ENCODE data around the gene TTBK1.

The TTBK1 gene

DNA sequence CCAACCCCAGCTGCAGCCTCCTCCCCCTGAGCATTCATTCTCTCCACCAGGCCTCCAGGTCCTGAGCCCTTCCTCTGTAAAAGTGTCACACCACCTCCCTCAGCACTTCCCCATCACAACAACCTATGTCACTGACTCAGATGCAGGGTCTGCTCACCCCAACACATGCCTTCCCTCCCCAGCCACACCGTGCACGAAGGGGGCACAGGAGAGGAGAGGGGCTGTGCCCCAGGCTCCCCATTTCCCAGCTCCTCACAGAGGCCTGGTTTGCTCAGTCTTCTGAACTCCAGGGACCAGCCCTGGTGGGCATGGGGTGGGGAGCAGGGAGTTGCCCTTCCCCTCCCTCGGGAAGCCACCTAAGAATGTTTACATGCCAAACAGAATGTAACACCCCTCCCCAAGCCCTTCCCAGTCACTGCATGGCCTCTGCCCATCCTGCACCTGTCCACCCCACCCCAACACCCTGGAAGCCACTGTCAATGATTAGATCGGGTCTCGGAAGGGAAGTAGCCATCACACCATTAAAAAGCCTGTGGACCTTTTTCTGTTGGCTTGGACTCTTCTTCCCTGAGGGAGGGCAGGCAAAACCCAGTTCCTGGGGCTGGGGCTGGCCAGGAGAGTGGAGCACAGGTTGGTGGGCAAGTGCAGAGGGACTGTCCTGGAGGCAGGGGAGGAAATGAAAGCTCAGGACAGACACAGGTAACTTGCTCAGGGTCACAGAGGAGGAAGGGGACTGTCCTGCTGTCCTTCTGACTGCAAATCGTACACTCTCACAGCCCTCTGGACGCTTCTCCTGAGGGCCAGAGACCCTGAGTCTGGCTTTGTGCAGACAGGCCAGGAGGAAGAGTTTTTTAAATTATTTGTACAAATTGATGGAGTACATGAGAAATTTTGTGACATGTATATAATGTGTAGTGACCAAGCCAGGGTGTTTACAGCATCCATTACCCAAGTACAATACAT, 44.7 kb downstream of the TTBK1 start:
- Histone ChIP-seq H3K27me3 (ENCODE audit: control insufficient read depth, insufficient read depth, low read length) (peaks cover 14% of the 10 kb centered on the region), H3K4me1 (ENCODE audit: control insufficient read depth, insufficient read depth, low read length) (no peaks in the 10 kb centered on the region), H3K4me3 (ENCODE audit: low read length) (no peak overlapping the region), H3K9ac (ENCODE audit: low read length) (no peak overlapping the region), H3K36me3 (ENCODE audit: control insufficient read depth, insufficient read depth, low read length) (no peaks in the 10 kb centered on the region), H3K9me3 (ENCODE audit: control insufficient read depth, low read length) (no peaks in the 10 kb centered on the region)

DNA sequence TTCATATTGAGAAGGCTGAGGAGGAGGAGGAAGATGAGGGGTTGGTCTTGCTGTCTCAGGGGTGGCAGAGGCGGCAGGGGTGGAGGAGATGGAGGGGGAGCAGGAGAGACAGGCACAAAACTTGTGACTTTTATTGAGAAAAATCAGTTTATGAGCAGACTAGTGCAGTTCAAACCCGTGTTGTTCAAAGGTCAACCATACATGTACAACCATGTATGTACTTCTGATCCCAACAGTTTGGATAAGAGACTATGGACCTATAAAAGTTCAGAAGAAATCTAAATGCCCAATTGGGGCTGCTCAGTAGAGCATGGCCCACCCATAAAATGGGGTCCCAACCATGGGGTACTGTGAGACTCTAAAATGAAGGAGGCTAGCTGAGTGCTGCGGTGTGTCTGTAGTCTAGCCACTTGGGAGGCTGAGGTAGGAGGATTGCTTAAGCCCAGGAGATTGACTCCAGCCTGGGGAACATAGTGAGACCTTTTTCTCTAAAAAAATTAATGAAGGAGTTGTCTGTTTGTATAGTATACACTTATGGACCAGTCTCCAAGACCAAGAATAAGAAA, 47.1 kb downstream of the TTBK1 start:
- H3K4me3 ChIP-seq (ENCODE audit: low read length), result no peak overlapping the region
- no peak overlapping the region for H3K9ac ChIP-seq (ENCODE audit: low read length)
- H3K27me3 ChIP-seq (ENCODE audit: control insufficient read depth, insufficient read depth, low read length), result no peaks in the 10 kb centered on the region
- H3K9me3 ChIP-seq (ENCODE audit: control insufficient read depth, low read length), result no peaks in the 10 kb centered on the region
- no peaks in the 10 kb centered on the region for H3K4me1 ChIP-seq (ENCODE audit: control insufficient read depth, insufficient read depth, low read length)
- H3K36me3 ChIP-seq (ENCODE audit: control insufficient read depth, insufficient read depth, low read length), result no peaks in the 10 kb centered on the region

GRCh38 chr6:43290905-43291355, 47.6 kb downstream of the TTBK1 start:
- H3K4me1 ChIP-seq (ENCODE audit: control insufficient read depth, insufficient read depth, low read length), result no peaks in the 10 kb centered on the region
- no peaks in the 10 kb centered on the region for H3K27me3 ChIP-seq (ENCODE audit: control insufficient read depth, insufficient read depth, low read length)
- no peak overlapping the region for H3K9ac ChIP-seq (ENCODE audit: low read length)
- H3K36me3 ChIP-seq (ENCODE audit: control insufficient read depth, insufficient read depth, low read length), result no peaks in the 10 kb centered on the region
- no peak overlapping the region for H3K4me3 ChIP-seq (ENCODE audit: low read length)
- no peaks in the 10 kb centered on the region for H3K9me3 ChIP-seq (ENCODE audit: control insufficient read depth, low read length)

DNA sequence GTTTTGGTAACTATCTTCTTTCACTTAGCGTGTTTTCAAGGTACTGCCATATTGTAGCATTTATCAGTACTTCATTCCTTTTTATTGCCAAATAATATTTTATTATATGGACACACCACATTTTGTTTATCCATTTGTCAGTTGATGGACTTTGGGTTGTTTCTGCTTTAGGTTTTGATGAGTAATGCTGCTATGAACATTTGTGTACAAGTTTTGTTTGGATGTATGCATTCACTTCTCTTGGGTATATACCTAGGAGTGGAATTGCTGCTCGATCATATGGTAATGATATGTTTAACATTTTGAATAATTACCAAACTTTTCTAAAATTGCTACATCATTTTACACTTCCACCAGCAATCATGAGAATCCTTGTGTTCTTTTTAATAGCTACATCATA, 48.4 kb downstream of the TTBK1 start:
- H3K9ac ChIP-seq (ENCODE audit: low read length), result no peak overlapping the region
- no peak overlapping the region for H3K4me3 ChIP-seq (ENCODE audit: low read length)
- no peaks in the 10 kb centered on the region for H3K36me3 ChIP-seq (ENCODE audit: control insufficient read depth, insufficient read depth, low read length)
- H3K4me1 ChIP-seq (ENCODE audit: control insufficient read depth, insufficient read depth, low read length), result no peaks in the 10 kb centered on the region
- H3K27me3 ChIP-seq (ENCODE audit: control insufficient read depth, insufficient read depth, low read length), result no peaks in the 10 kb centered on the region
- H3K9me3 ChIP-seq (ENCODE audit: control insufficient read depth, low read length), result no peaks in the 10 kb centered on the region

DNA sequence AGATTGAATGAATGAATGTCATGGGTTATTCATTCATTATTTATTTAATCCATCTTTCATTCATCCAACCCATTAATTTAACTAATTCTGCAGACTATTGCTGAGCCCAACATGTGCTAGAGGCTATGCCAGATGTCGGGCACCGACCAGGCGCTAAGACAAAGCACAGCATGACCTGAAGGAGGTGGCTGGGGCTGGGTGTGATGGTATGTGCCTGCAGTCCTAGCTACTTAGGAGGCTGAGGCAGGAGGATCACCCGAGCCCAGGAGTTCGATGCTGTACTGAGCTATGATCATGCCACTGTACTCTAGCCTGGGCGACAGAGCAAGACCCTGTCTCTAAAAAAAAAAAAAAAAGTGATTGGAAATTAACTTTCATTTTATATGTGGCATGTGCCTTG, 49.1 kb downstream of the TTBK1 start:
- Histone ChIP-seq H3K9ac (ENCODE audit: low read length) (no peak overlapping the region), H3K4me1 (ENCODE audit: control insufficient read depth, insufficient read depth, low read length) (no peaks in the 10 kb centered on the region), H3K4me3 (ENCODE audit: low read length) (no peak overlapping the region), H3K36me3 (ENCODE audit: control insufficient read depth, insufficient read depth, low read length) (no peaks in the 10 kb centered on the region), H3K27me3 (ENCODE audit: control insufficient read depth, insufficient read depth, low read length) (peaks cover 5% of the 10 kb centered on the region), H3K9me3 (ENCODE audit: control insufficient read depth, low read length) (no peaks in the 10 kb centered on the region)

DNA sequence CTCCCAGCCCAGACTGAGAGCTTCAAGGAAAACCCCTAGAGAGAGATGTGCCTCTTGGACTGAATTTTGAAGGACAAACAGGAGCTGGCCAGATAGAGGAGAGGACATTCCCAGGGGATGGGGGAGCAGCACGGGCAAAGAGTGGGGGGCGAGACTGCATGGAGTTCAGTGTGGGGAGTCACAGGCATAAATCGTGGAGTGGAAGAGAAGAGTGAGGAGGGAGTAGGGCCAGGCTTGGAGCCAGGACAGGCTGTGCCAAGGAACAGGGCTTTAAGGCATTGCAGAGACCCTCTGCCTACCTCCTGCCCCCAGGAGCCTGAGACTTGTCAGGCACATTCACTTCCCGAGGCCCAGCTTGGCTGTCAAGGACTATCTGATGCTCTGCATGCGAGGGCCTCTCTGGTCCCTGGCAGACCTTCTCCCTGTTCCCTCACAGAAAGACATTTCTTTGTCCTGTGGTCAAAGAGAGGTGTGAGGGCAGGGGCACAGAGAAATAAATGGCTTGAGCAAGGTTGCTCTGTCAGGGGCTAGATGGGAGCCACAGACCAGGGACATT, 49.6 kb downstream of the TTBK1 start:
- H3K4me3 ChIP-seq (ENCODE audit: low read length), result no peak overlapping the region
- no peaks in the 10 kb centered on the region for H3K36me3 ChIP-seq (ENCODE audit: control insufficient read depth, insufficient read depth, low read length)
- no peaks in the 10 kb centered on the region for H3K9me3 ChIP-seq (ENCODE audit: control insufficient read depth, low read length)
- peaks cover 10% of the 10 kb centered on the region for H3K27me3 ChIP-seq (ENCODE audit: control insufficient read depth, insufficient read depth, low read length)
- H3K4me1 ChIP-seq (ENCODE audit: control insufficient read depth, insufficient read depth, low read length), result no peaks in the 10 kb centered on the region
- H3K9ac ChIP-seq (ENCODE audit: low read length), result no peak overlapping the region

GRCh38 chr6:43293698-43294097, 50.4 kb downstream of the TTBK1 start:
- Histone ChIP-seq H3K27me3 (ENCODE audit: control insufficient read depth, insufficient read depth, low read length) (peaks cover 11% of the 10 kb centered on the region), H3K9ac (ENCODE audit: low read length) (no peak overlapping the region), H3K9me3 (ENCODE audit: control insufficient read depth, low read length) (no peaks in the 10 kb centered on the region), H3K4me3 (ENCODE audit: low read length) (no peak overlapping the region), H3K36me3 (ENCODE audit: control insufficient read depth, insufficient read depth, low read length) (no peaks in the 10 kb centered on the region), H3K4me1 (ENCODE audit: control insufficient read depth, insufficient read depth, low read length) (no peaks in the 10 kb centered on the region)

DNA sequence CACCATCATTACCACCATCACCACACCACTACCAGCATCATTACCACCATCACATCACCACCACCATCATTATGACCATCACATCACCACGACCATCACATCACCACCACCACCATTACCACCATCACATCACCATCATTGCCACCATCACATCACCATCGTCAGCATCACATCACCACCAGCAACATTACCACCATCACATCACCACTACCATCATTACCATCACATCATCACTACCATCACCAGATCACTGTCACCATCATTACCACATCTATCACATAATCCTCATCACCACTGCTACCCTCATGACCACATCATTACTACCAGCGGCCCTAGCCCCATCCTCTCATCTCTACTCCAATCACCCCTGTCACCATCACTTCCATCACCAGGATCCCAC, 51.3 kb downstream of the TTBK1 start:
- H3K9me3 ChIP-seq (ENCODE audit: control insufficient read depth, low read length), result no peaks in the 10 kb centered on the region
- H3K27me3 ChIP-seq (ENCODE audit: control insufficient read depth, insufficient read depth, low read length), result peaks cover 11% of the 10 kb centered on the region
- no peak overlapping the region for H3K4me3 ChIP-seq (ENCODE audit: low read length)
- H3K9ac ChIP-seq (ENCODE audit: low read length), result no peak overlapping the region
- no peaks in the 10 kb centered on the region for H3K36me3 ChIP-seq (ENCODE audit: control insufficient read depth, insufficient read depth, low read length)
- H3K4me1 ChIP-seq (ENCODE audit: control insufficient read depth, insufficient read depth, low read length), result no peaks in the 10 kb centered on the region

DNA sequence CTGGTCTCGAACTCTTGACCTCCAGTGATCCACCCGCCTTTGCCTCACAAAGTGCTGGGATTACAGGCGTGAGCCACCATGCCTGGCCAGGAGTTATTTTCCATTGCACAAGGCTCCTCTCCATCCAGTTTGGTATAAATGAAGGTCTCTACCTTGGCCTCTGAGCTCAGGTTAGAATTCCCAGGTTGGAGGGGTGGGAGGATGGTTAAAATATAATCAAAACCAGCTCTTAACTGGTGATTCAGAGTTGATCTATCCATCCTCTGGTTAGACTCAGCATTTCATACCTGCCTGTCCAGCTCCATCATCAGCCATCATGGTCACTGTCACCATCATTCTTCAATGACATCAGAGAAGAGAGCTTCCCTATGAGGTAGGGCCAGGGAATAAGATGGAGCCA, 52.2 kb downstream of the TTBK1 start:
- peaks cover 11% of the 10 kb centered on the region for H3K27me3 ChIP-seq (ENCODE audit: control insufficient read depth, insufficient read depth, low read length)
- H3K4me3 ChIP-seq (ENCODE audit: low read length), result no peak overlapping the region
- H3K4me1 ChIP-seq (ENCODE audit: control insufficient read depth, insufficient read depth, low read length), result no peaks in the 10 kb centered on the region

DNA sequence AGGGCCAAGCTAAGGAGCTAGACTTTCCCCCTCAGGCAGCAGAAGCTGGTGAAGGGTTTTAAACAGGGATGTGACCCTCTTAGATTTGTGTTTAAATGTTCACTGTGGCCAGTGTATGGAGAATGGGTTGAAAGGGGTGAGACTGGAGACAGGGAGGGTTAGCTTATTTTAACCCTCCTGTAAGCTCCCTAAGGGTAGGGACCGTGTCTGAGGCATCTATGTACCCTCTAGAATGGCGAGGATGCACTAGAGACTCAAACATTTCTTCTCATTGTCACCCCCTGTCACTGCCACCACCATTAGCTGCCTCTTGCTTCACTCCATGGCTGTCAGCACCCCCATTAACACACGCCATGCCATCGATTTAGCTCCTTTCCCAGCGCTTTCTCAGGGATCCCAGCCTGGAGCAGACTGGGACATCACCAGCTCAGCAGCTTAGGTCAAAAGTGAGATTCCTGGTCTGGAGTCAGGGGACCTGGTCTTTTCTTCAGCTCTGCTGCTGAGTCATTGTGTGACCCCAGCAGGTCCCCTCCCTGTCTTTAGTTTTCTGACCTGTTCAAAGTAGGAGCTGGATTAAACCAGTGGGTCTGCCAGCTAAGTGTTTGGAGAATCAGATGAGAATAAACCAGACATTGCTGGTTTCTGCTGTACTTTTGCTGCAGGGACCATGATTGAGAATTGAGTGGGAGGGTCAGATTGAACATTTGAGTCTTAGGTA, 53.7 kb downstream of the TTBK1 start:
- H3K9me3 ChIP-seq (ENCODE audit: control insufficient read depth, low read length), result no peaks in the 10 kb centered on the region
- H3K9ac ChIP-seq (ENCODE audit: low read length), result no peak overlapping the region
- H3K36me3 ChIP-seq (ENCODE audit: control insufficient read depth, insufficient read depth, low read length), result no peaks in the 10 kb centered on the region
- no peaks in the 10 kb centered on the region for H3K4me1 ChIP-seq (ENCODE audit: control insufficient read depth, insufficient read depth, low read length)
- no peak overlapping the region for H3K4me3 ChIP-seq (ENCODE audit: low read length)
- peaks cover 11% of the 10 kb centered on the region for H3K27me3 ChIP-seq (ENCODE audit: control insufficient read depth, insufficient read depth, low read length)

More for the DNA sequence above, 52.2 kb downstream of the TTBK1 start:
- H3K36me3 ChIP-seq (ENCODE audit: control insufficient read depth, insufficient read depth, low read length), result no peaks in the 10 kb centered on the region
- H3K9me3 ChIP-seq (ENCODE audit: control insufficient read depth, low read length), result no peaks in the 10 kb centered on the region
- no peak overlapping the region for H3K9ac ChIP-seq (ENCODE audit: low read length)

DNA sequence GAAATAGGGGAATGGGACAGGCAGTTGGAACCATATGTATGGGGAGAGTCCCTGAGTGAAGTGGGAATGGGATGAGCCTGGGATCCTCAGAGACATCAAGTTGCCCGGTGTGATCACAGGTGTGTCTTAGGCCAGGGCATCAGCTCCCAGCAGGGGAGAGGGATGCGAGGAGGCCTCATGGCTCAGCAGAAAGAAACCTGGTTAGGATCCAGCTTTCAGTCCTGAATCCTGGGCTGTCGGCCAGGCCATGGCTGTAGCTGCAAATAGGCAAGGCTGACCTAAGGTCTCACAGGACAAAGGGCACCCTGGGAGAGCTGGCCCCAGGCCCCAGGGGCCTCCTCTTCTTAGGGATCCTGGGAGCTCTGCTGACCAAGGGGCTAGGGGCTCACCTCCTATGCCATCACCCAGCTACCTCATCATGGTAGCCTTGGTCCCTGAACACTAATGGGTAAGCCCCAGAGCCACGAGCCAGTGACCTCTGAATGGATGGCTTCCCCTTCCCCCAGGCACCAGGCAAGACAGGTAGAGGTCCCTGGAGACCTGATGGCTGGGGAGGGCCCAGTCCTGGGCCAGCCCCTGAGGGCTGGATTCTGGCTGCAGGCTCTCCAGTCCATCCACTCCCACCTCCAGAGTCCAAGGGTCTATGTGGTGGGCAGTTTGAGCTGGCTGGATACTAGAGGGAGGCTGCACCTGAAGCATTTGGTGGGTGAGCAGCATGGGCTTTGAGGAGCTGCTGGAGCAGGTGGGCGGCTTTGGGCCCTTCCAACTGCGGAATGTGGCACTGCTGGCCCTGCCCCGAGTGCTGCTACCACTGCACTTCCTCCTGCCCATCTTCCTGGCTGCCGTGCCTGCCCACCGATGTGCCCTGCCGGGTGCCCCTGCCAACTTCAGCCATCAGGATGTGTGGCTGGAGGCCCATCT, 54.6 kb downstream of the TTBK1 start, which contains the start of gene SLC22A7:
Gene SLC22A7 (plus strand): TSS at position 617 of the 921 bp plus-strand sequence. CDS start 99 bp downstream, at position 716.
- no peaks in the 10 kb centered on the region for H3K9me3 ChIP-seq (ENCODE audit: control insufficient read depth, low read length)
- H3K27me3 ChIP-seq (ENCODE audit: control insufficient read depth, insufficient read depth, low read length), result peaks cover 11% of the 10 kb centered on the region
- H3K4me3 ChIP-seq (ENCODE audit: low read length), result no peak within 1 kb of the TSS
- H3K9ac ChIP-seq (ENCODE audit: low read length), result no peak within 1 kb of the TSS
- H3K36me3 ChIP-seq (ENCODE audit: control insufficient read depth, insufficient read depth, low read length), result no peaks in the 10 kb centered on the region
- H3K4me1 ChIP-seq (ENCODE audit: control insufficient read depth, insufficient read depth, low read length), result no peaks in the 10 kb centered on the region
